Ectodermal cell (in vitro differentiated cells): ENCODE results near the gene WEE2.

Experiments used
- H3K27ac ChIP-seq: 2 replicates; pipeline ENCODE4 v1.7.0; 2013; ENCODE audit warnings: mild to moderate bottlenecking, low read depth, low read length; ENCODE audit not compliant: insufficient read depth, poor library complexity, severe bottlenecking
- H3K27me3 ChIP-seq: 2 replicates; pipeline ENCODE4 v1.7.0; 2013; ENCODE audit warnings: mild to moderate bottlenecking, low read length; ENCODE audit not compliant: insufficient read depth, control insufficient read depth, poor library complexity, severe bottlenecking
- H3K36me3 ChIP-seq: one replicate; pipeline ENCODE4 v1.7.0; 2013; ENCODE audit warnings: low read length; ENCODE audit not compliant: control insufficient read depth, insufficient read depth
- H3K4me1 ChIP-seq: one replicate; pipeline ENCODE4 v1.7.0; 2013; ENCODE audit warnings: low read length; ENCODE audit not compliant: control insufficient read depth, insufficient read depth
- H3K4me3 ChIP-seq: 2 replicates; pipeline ENCODE4 v1.7.0; 2013; ENCODE audit warnings: low read depth, low read length, control low read depth; ENCODE audit not compliant: insufficient read depth
- H3K9me3 ChIP-seq: 2 replicates; pipeline ENCODE4 v1.7.0; 2013; ENCODE audit warnings: mild to moderate bottlenecking, low read length, moderate library complexity; ENCODE audit not compliant: control insufficient read depth
- WGBS, 2 experiments: methylation state at CpG; one replicate each; pipeline ENCODE4 v1.1.7; 2013; ENCODE audit warnings: missing lambda C conversion rate in 2 of 2; 5-methylcytosine and 5-hydroxymethylcytosine counted together

Gene WEE2

GRCh38 chr7:141700848-141701371 is 7.2 kb upstream of the WEE2 start:
- Histone ChIP-seq H3K27ac (no peak overlapping the region), H3K9me3 (no peaks in the 10 kb centered on the region), H3K4me3 (peak overlapping the region; percentile 72), H3K27me3 (peaks cover 35% of the 10 kb centered on the region), H3K36me3 (no peaks in the 10 kb centered on the region), H3K4me1 (peaks cover 4% of the 10 kb centered on the region)
- 8 to 11% methylated on average over 14 to 18 of the region's 20 CpGs for WGBS, 2 experiments

- H3K4me1 ChIP-seq = peaks cover 4% of the 10 kb centered on the region
- no peak overlapping the region for H3K27ac ChIP-seq
- H3K9me3 ChIP-seq = no peaks in the 10 kb centered on the region
- H3K4me3 ChIP-seq = peak overlapping the region; percentile 72
- no peaks in the 10 kb centered on the region for H3K36me3 ChIP-seq
- 0 to 1% methylated on average over 59 of the region's 59 CpGs for WGBS, 2 experiments
- H3K27me3 ChIP-seq = peaks cover 35% of the 10 kb centered on the region
These were observed 6.6 kb upstream of the WEE2 start for GRCh38 chr7:141701489-141702046.

GRCh38 chr7:141702047-141702567 is 6.0 kb upstream of the WEE2 start, which contains the start of gene DENND11:
TSS of gene DENND11 (minus strand) at chr7:141702166. CDS start at chr7:141702153, 13 bp downstream.
- Histone ChIP-seq H3K36me3 (no peaks in the 10 kb centered on the region), H3K27me3 (peaks cover 35% of the 10 kb centered on the region), H3K9me3 (no peaks in the 10 kb centered on the region), H3K4me3 (peak within 1 kb of the TSS; percentile 72), H3K4me1 (peaks cover 4% of the 10 kb centered on the region), H3K27ac (no peak within 1 kb of the TSS)
- WGBS, 2 experiments = 1% methylated on average over 62 of the region's 62 CpGs

- peaks cover 4% of the 10 kb centered on the region for H3K4me1 ChIP-seq
- WGBS, 2 experiments = 91 to 92% methylated on average over 4 of the region's 4 CpGs
- no peaks in the 10 kb centered on the region for H3K36me3 ChIP-seq
- no peak overlapping the region for H3K4me3 ChIP-seq
- H3K27me3 ChIP-seq = peaks cover 35% of the 10 kb centered on the region
- no peaks in the 10 kb centered on the region for H3K9me3 ChIP-seq
- no peak overlapping the region for H3K27ac ChIP-seq
These were observed 5.3 kb upstream of the WEE2 start for GRCh38 chr7:141702892-141703291.

GRCh38 chr7:141704112-141704511 is 4.0 kb upstream of the WEE2 start:
- no peaks in the 10 kb centered on the region for H3K36me3 ChIP-seq
- H3K27ac ChIP-seq = no peak overlapping the region
- peaks cover 4% of the 10 kb centered on the region for H3K4me1 ChIP-seq
- 38 to 48% methylated on average over 3 of the region's 3 CpGs for WGBS, 2 experiments
- no peak overlapping the region for H3K4me3 ChIP-seq
- H3K9me3 ChIP-seq = no peaks in the 10 kb centered on the region
- peaks cover 35% of the 10 kb centered on the region for H3K27me3 ChIP-seq

DNA sequence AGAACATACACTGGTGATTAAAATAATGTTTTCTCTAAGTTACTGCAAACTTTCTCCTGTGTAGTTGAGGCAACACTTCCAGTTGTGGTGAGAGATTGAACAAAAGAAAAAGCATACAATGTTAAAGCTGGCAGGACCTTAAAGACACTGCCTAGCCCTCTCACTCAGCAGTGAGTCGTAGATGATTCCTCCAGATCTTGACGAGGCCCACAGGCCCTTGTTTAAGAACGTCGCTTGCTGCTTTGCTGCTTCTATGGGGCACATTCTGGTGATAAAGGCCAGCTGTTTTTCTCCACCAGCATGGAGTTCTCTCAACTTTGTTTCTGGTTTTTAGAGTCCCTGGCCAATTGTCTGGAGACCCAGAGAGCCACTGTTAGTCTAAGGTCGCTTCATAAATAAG is 3.4 kb upstream of the WEE2 start:
- H3K36me3 ChIP-seq = no peaks in the 10 kb centered on the region
- H3K4me1 ChIP-seq = peaks cover 4% of the 10 kb centered on the region
- H3K9me3 ChIP-seq = no peaks in the 10 kb centered on the region
- H3K4me3 ChIP-seq = no peak overlapping the region
- whole genome bisulfite sequencing, 2 experiments = 56 to 66% methylated on average over 5 of the region's 5 CpGs
- H3K27ac ChIP-seq = no peak overlapping the region
- peaks cover 35% of the 10 kb centered on the region for H3K27me3 ChIP-seq

DNA sequence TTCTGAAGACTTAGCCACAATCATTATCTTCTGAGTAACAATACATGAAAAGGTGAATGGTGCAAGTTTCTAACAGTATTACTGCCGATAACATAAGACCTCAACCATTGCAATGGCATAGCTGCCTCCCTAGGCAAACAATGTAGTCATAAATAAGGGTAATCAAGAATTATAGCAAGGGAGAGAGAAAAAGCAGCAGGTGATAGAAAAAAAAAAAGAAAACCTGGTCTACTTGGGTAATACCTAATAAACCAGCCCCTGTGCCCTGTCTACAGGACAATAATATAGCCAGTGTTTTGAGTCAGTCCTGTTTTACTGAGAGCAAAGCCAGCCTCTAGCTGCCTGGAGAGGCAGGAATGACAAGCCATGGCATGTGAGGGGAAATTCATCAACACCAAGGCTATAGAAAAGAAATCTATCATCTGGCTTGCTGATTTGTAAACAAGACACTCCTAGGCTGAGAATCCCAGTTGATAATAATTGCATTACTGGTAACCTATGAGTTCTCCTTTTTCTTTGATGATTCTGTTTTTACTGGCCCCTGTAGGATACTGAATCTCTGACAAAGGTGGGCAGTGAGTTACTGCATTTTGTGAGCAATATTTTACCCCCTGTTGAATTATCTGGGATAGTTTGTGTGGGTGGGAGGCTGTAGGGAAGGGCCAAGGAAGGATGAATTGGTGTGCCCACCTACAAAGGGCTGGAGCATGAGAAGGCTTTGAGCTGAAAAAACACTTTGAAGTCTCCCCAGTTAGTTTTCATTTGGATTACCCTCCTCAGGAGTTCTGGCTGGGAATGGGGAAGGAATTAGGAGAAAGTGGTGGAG is 1.7 kb upstream of the WEE2 start:
- Histone ChIP-seq H3K9me3 (no peaks in the 10 kb centered on the region), H3K4me3 (no peak overlapping the region), H3K36me3 (no peaks in the 10 kb centered on the region), H3K27ac (no peak overlapping the region), H3K4me1 (peaks cover 4% of the 10 kb centered on the region), H3K27me3 (peaks cover 26% of the 10 kb centered on the region)
- 92 to 100% methylated on average over 1 of the region's 1 CpG for WGBS, 2 experiments

DNA sequence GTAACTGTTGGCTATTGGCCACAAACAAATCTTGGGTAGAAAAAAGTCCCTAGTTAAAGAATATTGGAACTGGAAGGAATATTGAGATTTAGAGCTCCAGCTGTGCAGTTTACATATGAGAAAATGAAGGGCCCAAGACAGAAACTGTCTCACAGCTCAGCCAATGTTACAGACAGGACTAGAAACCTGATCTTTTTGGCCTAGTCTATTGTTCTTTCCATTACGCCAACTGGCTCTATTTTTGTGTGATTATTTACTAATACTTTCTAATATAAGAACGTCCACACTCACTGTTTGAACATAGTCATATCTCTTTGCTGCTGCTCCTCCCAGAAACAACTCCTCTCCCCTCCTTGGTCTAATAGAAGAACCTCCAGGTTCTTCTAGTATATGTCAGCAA is 1.2 kb downstream of the WEE2 start:
- H3K4me3 ChIP-seq = no peak overlapping the region

GRCh38 chr7:141709749-141710148 is 1.6 kb downstream of the WEE2 start:
- H3K4me3 ChIP-seq = no peak overlapping the region
- no peaks in the 10 kb centered on the region for H3K4me1 ChIP-seq
- H3K27me3 ChIP-seq = no peaks in the 10 kb centered on the region
- no peak overlapping the region for H3K27ac ChIP-seq
- no peaks in the 10 kb centered on the region for H3K9me3 ChIP-seq
- WGBS, 2 experiments = 97 to 98% methylated on average over 3 to 4 of the region's 4 CpGs
- H3K36me3 ChIP-seq = no peaks in the 10 kb centered on the region

More for the DNA sequence above, 1.2 kb downstream of the WEE2 start:
- Histone ChIP-seq H3K9me3 (no peaks in the 10 kb centered on the region), H3K4me1 (peaks cover 3% of the 10 kb centered on the region), H3K27me3 (peaks cover 4% of the 10 kb centered on the region), H3K27ac (no peak overlapping the region), H3K36me3 (no peaks in the 10 kb centered on the region)
- WGBS, 2 experiments = 77 to 92% methylated on average over 2 of the region's 2 CpGs

DNA sequence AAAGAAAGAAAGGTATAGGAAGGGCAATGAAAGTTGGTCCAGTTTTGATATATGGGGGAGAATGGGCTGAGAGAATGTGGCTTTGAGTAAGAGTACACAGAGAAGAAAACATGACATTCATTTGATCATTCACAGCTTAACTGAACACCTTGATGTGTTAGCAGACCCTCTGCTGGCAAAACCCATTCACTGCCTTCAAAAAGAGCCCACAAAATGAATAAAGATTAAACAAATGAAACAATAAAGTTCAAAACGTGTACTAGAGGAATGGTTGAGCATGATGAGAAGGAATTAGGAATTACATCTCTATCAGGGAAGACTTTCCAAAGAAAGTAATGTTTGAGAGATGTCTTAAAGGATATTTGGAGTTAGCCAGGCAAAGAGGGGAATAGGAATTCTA is 2.1 kb downstream of the WEE2 start:
- WGBS, 2 experiments = 50 to 67% methylated on average over 1 of the region's 1 CpG
- Histone ChIP-seq H3K27ac (no peak overlapping the region), H3K27me3 (no peaks in the 10 kb centered on the region), H3K36me3 (no peaks in the 10 kb centered on the region), H3K4me1 (no peaks in the 10 kb centered on the region), H3K9me3 (no peaks in the 10 kb centered on the region), H3K4me3 (no peak overlapping the region)
